C1 segment of cervical spinal cord (tissue), 14 donors: ENCODE data around the gene TMEM131.
A peak's percentile ranks its signal among the peaks of the same experiment; 100 is the strongest.
"Not testable (repeated sequence)": the region's sequence is repeated elsewhere in the genome, so short reads cannot be mapped to it uniquely, and the experiment has no call there.

Experiments used
- DNase-seq, 14 donors: peaks; one replicate each; lab custom pipeline; 2025; lab: John Stamatoyannopoulos, UW

Gene TMEM131

DNA sequence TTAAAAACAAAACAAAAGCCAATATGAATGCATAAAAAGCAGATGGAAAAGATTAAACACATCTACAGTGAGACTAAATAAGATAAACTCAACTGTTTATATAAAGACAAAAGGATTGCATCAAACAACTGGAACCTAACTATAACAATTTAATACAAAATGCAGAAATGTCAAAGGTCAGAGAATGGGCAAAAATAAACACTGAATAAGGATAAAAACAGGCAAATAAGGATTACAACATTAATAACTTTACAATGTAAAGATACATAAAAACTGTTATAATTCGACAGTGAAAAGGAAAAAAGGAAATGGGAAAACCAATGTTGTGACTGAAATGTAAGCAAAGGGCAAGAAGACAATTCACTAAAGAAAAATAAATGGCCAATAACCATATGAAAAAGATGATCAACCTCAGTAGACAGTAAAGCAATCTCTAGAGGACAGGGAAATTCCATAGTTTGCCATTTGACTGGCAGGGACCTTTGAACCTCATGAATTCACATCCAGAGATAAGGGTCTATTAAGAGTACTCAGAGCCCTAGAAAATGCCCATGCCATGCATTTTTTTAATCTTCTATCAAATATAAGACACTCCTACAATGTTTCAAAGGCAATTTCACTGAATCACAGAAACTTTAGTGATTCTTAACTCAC, 83.7 kb downstream of the TMEM131 start:
- no peak for DNase-seq

DNA sequence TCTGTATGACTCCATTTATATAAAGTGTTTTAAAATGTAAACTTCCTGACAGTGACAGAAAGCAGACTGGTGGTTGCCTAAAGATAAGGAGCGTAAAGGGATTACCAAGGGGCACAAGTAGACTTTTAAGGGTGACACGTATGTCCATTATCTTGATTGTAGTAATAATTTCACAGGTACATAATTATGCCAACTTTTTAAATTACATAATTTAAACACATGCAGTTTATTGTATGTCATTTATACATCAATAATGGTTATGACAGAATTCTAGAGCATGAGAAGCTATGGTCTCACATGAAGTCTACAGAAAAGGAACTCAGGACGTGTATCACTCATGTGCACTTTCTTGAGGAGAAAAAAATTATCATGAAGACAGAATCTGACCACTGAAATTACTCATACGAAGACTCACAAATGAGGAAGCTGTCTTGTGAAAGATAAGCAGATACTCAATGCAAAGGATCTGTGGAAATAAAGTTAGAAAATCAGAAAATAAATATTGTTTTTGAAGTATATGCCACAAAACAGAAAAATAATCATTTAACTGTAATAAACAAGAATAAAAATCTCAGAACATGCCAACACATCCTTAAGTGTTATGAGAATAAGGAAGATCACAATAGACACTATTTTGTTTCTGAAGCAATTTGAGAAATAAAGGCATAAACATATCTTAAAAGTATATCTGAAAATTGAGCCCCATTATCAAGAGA, 84.4 kb downstream of the TMEM131 start:
- no peak for DNase-seq

DNA sequence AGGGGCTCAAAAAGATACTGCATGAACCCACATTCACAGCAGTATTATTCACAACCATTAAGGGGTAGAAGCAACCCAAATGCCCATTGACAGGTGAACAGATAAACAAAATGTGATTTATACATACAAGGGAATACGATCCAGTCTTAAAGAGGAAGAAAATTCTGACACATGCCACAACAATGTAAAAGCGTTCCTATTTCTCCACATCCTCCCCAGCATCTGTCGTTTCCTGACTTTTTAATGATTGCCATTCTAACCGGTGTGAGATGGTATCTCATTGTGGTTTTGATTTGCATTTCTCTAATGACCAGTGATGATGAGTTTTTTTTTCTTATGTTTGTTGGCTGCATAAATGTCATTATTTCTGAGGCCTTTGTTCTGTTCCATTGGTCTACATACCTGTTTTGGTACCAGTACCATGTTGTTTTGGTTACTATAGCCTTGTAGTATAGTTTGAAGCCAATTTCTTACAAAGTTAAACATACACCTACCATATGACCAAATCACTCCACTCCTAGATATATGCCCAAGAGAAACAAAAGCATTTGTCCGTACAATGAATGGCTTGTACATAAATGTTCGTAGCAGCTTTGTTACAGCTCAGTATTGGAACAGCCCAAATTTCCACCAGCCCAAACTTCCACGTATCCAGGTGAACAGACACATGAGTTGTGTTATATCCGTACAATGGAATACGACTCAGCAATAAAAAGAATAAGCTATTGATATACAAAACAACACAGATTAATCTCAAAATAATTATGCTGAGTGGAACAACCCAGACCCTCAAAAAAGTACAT, 85.1 kb downstream of the TMEM131 start:
- DNase-seq: no peak

DNA sequence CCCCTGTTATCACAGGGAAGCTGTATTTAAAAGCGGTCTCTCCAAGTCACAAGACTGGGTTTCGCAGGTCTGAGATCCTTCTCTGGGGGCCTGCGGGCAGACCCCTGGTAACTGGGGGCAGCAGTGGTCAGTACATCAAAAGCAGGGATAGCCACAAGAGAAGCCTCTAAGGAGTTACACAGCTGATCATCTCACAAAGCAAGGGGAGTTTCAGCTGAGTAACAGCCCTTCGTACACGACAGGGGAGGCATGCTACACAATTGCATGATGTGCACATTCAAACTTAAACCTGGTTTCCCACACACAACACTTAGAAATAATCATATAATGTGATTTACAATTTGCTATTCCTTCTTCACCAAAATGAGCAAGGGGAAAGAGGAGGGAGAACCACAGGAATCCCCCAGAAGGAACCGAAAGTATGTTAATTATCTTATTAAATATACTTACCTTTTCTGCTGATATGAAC, 87.5 kb downstream of the TMEM131 start:
- no peak for DNase-seq

DNA sequence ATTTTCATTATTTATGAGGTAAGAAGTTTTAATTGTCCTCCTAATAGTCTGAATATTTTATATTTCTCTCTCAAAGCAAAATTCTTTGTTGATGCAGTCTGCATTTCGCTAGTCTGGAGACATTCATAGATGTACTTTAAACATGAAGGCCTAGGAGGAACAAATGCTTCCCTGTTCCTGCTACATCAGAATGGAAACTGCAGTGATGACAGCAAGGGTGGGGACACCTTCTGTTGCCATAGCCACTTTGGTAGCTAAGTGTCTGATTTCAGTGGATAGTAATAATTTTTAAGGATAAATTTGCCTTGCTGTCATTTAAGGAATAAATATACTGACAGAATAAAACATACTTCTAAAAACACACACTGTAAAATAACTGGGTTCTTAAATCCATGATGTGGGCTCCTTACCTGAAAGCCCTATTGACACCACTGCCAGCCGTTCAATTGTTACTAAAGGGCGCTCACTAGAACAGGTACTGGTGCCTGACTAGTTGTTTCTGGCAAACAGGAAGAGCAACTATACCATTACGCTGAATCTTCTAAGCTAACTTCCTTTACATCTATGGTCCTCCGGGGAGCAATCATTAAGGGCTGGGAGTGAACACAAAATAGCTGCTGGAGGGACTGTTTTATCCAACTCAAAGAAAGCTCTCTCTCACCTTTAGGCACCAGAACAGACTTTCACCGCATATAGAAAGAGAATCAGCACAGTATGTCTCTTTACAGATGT, 88.2 kb downstream of the TMEM131 start:
- DNase-seq: no peak

DNA sequence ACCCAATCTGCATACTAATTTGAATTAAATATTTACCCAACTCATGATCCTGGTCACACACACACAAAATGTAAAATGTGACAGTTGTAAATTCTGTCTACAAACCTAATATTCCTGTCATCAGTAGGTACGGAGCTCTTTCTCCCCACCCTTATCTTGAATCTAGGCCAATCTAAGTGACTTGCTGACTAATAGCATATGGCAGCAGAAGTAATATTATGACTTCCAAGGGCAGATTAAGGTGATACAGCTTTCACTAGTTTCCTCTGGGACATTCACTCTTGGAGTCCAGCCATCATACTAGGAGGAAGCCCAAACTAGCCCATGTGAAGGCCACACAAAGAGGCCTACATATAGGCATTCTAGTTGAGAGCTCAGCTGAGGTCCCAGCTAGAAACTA, 89.4 kb downstream of the TMEM131 start:
- no peak for DNase-seq

DNA sequence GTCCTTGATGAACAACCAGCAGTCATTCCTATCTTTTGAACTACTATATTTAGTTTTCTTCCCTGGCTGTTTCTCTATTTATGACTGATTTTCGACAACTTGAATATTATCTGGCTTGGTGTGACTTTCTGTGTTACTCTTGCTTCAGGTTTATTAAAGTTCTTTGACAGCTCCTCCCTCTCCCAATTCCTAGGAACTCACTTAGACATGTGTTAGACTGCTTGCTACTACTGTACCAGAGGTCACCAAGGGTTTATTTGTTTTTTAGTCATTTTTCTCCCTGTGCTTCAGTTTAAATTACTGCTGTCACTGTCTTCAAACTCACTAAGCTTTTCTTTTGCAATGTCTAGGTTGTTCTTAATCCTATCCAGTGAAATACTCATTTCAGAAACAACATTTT, 90.5 kb downstream of the TMEM131 start:
- no peak for DNase-seq

DNA sequence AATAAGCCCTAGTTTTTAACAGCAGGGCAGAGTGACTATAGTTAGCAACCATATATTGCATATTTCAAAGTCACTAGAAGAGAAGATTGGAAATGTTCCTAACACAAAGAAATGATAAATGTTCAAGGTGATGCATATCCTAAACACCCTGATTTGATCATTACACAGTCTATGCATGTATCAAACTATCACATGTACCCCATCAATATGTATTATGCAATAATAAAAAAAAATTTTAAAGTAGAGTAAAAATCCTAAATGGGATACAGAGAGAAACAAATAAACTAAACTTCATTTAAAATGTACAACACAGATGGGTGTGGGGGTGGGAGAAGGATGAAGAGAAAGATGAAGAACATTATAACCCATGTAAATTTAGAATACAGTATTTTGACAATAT, 93.9 kb downstream of the TMEM131 start:
- DNase-seq: no peak

DNA sequence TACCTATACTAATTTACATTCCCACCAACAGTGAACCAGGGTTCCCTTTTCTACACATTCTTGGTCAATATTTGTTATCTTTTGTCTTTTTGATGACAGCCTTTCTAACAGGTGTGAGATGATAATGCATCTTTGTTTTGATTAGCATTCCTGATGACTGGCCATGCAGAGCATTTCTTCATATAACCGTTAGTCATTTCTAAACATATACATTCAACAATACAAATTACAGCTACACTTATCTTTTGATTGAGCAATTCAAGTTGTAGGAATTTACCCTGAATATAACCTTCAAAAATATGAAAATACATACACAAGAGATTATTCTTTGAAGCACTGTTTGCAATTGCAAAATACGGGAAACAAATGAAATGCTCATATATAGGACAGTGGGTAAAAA, 94.9 kb downstream of the TMEM131 start:
- no peak for DNase-seq

DNA sequence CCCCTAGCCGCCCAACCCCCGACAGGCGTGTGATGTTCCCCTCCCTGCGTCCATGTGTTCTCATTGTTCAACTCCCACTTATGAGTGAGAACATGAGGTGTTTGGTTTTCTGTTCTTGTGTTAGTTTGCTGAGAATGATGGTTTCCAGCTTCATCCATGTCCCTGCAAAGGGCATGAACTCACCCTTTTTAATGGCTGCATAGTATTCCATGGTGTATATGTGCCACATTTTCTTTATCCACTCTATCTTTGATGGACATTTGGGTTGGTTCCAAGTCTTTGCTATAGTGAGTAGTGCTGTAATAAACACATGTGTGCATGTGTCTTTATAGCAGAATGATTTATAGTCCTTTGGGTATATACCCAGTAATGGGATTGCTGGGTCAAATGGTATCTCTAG, 102.7 kb downstream of the TMEM131 start:
- not testable (repeated sequence) for DNase-seq

DNA sequence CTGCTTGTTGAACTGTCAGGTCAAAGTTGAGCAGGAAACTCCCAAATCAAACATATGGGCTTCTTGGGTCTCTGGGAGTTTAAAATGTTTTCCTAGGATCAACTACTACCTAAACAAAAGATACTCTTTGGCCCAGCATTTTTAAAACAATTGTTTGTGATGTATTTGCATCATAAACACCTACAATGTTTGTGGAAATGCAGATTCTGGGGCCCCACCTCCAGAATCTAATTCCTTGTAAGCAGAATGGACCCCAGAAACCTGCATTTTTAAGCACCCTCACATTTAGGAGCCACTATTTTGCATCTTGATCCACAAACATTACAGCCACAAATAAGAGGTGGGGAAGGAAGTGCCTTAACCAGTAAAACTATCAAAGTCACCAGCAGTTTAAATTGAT, 104.1 kb downstream of the TMEM131 start:
- no peak for DNase-seq

DNA sequence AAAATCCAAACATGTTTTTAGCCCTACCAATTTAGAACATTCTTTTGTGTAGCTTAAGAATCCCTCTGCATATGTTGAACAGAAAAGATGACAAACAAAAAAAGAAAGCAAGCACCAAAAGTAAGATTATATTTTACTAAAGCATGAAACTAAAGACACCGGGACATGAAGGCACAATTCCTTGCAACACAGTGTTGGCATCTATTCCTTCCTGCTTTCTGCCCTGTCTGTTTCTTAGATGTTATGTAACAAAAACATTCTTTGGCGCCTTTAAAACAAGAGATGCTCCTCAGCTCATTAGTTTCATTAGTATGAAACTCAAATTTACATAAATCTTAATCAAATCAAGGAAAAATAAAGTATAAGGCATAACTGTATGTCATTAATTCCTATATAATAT, 106.6 kb downstream of the TMEM131 start:
- DNase-seq: peak in 1 of 14 donors; percentile 8

DNA sequence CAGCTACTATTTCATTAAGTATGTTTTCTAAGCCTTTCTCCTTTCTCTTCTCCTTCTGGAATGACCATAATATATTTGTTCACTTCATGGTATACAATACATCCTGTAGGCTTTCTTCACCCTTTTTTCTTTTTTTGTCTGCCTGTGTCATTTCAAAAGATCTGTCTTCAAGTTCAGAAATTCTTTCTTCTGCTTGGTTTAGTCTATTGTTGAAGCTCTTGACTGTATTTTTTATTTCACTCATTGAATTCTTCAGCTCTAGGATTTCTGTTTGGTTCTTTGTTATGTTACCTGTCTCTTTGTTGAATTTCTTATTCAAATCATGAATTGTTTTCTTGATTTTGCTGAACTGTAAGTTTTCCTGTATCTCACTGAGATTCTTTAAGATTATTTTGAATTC, 109.9 kb downstream of the TMEM131 start:
- DNase-seq: no peak

DNA sequence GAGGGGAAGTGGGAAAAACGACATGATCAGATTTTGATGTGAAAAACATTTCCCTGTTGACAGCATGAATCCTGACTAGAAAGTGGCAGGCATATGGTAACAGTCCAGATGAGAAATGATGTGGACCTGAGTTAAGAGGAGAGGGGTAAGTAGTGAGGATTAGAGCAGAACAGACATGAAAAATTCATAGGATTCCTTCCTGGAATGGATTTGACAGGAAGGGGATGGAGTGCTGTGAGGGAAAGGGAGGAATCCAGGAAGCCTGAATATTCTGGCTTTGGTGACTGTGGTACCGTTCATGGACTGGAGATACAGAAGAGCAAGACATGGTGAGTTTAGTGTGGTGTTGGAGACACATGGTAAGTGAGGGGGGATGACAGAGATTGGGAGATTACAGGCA, 115.4 kb downstream of the TMEM131 start:
- no peak for DNase-seq

DNA sequence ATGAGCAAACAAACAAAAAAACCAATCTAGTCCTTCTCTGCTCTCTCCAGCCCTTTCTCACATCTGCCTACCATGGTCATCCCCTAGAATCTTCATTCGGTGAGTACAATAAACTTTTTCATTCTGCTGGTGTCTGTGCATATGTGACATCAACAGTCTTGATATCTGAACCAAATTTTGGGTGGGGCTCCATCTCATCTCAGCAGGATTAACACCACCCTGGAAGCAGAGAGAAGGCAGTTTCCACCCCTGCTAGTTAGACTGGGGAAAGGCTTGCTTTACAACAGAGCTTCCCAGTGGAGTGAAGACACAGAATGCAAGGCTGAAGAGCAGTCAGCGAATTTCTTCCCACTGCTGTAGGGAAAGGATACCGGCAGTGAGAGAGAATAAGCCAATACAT, 116.9 kb downstream of the TMEM131 start:
- no peak for DNase-seq

DNA sequence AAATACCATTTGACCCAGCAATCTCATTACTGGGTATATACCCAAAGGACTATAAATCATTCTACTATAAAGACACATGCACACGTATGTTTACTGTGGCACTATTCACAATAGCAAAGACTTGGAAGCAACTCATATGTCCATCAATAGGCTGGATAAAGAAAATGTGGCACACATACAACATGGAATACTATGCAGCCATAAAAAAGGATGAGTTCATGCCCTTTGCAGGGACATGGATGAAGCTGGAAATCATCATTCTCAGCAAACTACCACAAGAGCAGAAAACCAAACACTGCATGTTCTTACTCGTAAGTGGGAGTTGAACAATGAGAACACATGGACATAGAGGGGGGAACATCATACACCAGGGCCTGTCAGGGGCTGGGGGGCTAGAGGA, 117.4 kb downstream of the TMEM131 start:
- DNase-seq: not testable (repeated sequence)

DNA sequence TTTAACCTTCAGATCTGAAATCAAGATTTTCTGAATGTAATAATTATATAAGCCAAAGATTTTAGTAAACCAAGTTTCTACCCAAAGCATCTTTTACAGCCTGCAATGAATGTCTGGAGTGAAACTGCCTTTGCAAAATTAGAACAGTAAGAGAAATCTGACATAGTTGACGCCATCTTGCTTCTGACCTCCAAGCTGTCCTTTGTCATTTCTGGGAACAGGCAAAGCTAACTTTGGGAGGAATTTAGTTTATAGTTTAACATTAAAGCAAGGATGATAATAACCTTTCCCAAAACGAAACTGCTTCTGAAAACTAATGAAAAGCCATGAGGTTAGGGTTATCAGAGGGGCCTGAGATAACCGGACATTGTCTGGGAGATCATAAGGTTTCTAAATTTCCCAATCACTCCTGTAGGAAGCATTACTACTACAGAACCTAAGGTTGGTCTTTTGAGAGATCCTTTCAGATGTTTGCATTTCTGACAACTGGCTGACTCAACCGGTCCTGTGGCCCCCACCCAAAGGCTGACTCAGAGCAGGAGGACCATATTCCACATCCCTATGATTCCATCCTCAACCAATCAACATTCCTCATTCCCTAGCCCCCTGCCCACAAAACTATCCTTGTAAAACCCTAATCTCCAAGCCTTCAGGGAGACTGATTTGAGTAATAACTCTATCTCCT, 124.5 kb downstream of the TMEM131 start:
- DNase-seq: no peak

DNA sequence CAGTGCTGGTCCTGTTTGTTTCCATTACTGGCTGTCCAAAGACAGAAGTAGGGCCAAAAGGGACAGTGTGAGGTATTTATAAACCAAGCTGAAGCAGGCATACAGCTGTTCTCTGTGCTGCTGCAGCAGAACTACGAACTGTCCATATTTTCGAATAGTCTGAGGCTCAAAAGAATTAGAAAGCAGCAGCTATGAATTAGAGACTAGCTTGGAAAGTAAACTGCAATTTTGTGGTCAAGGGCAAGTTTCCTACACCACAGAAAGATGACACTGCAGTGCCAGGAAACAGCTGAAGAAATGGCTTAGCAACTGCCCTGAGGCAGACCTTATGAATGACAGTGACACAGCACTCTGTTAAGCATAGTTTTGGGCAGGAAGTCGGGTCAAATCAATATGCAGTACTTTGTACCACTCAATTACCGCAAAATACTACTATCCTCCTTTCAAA, 125.3 kb downstream of the TMEM131 start:
- DNase-seq: peak in 2 of 14 donors; percentile 11 to 42

DNA sequence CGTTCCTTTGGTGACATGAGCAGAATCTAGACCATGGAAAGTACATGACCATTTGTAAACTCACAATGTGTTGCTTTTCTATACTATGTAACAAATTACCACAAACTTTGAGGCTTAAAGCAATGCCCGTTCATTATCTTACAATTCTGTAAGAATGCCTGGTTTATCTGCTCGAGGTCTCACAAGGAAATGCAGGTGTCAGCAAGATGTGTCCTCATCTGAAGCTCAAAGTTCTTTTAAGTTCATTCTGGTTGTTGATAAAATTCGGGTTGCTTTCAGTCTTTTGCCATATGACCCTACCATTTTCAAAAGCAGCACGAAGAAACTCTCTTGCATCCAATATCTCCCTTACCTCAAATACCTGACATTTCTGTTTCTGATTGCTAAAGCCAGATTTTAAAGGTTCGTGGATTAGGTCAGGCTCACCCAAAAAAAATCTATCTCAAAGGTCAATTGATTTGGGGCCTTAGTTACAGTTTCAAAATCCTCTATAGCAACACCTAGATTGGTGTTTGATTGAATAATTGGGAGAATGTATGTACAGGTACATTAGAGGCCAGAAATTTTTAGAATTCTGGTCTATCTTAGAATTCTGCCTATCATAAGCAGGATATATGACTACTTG, 125.9 kb downstream of the TMEM131 start:
- peak in 1 of 14 donors; percentile 14 for DNase-seq

DNA sequence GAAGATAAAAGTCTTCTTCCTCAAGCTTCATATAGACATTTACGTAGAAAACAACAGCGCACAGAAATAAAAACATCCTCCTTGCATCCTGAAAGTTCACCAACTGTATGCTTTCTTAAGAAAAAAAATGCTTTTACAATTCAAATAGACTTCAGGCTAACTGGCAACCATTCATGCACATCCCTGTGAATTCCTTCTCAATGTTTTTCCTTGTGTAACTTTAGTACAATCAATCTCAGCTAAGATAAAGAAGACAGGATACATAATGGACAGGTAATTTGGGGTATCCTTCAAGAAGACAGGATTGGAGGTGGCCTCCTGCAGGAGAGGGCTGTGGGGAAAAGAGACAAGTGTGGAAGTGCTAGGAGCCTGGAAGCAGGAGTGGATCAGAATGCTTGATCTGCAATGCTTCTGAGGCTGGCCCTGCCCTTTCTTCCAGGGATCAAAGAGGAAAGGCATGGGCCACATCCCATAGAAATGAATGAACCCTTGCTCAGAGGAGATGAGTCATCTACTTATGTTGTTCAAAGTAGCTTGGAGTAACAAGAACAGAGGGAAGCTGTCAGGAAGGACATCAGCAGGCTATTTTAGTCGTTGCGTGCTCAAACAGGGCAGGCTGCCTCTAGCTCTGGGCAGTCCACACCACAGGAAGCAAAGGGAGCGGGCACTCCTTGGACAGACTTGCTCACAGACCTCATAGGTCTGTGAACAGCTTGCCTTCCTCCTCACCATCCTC, 126.6 kb downstream of the TMEM131 start:
- peak in 2 of 14 donors; percentile 28 to 63 for DNase-seq
